Tibial nerve (tissue), 4 donors: ENCODE results near the gene TMEM201.

ENCODE experiments used
- CTCF ChIP-seq, 5 experiments: fragments of 200-600 bp in 3 of 5; fragments of 450-650 bp in 2 of 5; sonication (generic) in 3 of 5; IDR thresholded peaks; one replicate each; pipeline ENCODE4 v1.5.1; 2016 to 2019; ENCODE audit warnings: antibody characterized with exemption in 5 of 5, mild to moderate bottlenecking in 3 of 5, moderate library complexity in 2 of 5
- EP300 ChIP-seq, 2 donors: sonication (generic); formaldehyde crosslinking; IDR thresholded peaks; one replicate each; pipeline ENCODE4 v1.6.1; 2017; ENCODE audit warnings: antibody characterized with exemption in 2 of 2, mild to moderate bottlenecking in 1 of 2
- POLR2A ChIP-seq, 2 donors: fragments of 450-650 bp; IDR thresholded peaks; one replicate each; pipeline ENCODE4 v1.6.1; 2017; ENCODE audit warnings: antibody characterized with exemption in 2 of 2, mild to moderate bottlenecking in 2 of 2, moderate library complexity in 2 of 2

DNA sequence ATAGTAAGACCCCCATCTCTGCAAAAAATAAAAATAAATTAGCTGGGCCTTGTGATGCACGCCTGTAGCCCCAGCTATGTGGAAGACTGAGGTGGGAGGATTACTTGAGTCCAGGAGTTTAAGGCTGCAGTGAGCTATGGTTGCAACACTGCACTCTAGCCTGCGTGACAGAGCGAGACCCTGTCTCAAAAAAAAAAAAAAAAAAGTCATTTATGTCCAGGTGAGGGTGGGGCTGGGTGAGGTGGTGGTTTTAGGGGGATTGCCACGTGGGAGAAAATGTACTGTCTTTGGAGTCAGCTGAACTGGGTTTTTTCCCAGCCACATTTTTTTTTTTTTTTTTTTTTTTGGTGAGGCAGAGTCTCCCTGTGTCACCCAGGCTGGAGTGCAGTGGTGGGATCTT lies 69.5 kb downstream of the TMEM201 start:
- TF ChIP-seq CTCF (IDR thresholded peaks at IDR 0.05) (no peak), POLR2A (IDR thresholded peaks at IDR 0.05) (no peak), EP300 (IDR thresholded peaks at IDR 0.05) (no peak)
